ENCODE measurements around the gene SPP2.

DNA sequence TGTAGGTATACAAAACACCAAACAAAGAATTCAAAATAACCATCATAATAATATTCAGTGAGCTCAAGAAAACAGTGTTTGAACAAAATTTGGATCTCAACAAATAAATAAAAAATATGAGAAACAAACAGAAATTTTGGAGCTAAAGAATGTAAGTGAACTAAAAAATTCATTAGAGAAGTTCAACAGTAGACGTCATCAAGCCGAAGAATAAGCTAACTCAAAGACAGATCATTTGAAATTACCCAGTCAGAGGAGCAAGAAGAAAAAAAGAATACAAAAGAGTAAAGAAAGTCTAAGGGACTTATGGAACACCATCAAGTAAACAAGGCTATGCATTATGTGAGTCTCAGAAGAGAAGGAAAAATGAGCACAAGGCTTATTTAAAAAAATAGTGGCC lies 16.6 kb upstream of the SPP2 start:
- TF ChIP-seq ZNF274 (IDR thresholded peaks at IDR 0.05; ENCODE audit: low read depth, low read length) (no peak), YY1 (IDR thresholded peaks at IDR 0.05; ENCODE audit: insufficient read depth, insufficient read length) (no peak), SUZ12 (IDR thresholded peaks at IDR 0.05; ENCODE audit: extremely low read depth, insufficient read depth, insufficient read length) (no peak)
